CD4-positive, alpha-beta T cell treated with Interleukin-15 for 4 hours (primary cell): Measurements from ENCODE around the gene GRB7.
A peak's percentile ranks its signal among the peaks of the same experiment; 100 is the strongest.

ENCODE experiments used
- DNase-seq: peaks from one replicate; pipeline ENCODE4 v3.0.0-alpha.2; 2020; ENCODE audit warnings: low spot score

The GRB7 gene

DNA sequence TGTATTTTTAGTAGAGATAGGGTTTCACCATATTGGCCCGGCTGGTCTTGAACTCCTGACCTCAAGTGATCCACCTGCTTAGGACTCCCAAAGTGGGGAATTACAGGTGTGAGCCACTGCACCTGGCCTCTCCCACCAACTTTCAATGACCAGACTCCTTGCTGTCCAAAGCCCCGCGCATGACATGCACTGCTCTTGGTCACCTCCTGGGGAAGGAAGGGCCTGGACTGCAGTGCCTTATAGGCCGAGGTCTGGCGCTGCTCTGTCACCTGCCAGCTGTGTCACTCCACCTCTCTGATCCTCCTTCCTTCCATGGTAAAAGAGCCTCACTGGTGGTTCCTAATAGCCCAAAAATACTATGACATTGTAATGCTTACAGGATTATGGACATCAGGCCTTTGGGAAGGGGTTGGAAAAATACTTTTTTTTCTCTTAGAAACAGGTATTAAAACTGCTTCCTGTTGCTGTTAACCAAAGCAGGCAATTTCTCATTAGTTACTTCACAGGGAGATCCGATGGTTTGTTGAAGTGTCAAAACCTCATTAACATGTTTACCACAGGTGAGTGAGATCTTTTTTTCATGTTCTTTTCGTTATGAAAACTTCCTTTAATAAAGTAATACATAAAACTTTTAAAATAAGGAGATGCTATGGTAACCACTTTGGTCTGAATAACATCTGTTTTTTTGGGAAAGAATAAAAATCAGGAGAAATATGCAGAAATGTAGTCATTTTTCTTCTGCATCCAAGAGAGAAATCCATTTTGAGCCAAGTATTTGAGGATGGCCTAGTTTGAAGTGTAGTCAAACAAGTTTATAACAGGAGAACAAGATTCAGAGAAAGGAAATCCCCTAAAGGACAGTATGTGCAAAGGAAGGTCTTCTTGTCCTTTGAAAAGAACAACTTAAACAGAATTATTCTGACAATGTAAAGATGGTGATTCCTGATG lies 35.5 kb downstream of the GRB7 start:
- no peak for DNase-seq

DNA sequence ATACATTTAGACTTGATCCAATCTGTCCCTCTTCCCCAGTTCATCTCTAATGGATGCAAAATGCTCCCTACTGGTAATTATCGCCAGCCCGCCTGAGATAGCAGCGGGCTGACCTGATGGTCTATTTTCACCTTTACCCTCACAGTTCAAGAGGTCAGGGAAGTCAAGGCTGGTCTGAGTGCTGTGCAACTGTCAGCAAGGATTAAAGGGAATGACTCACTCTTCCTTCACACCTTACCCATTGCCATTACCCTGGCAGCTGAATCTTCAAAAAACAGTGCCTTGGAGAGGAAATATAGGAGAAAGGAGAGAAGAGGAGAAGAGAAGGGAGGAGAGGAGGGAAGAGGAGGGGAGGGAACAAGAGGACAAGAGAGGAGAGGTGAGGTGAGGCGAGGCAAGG lies 36.3 kb downstream of the GRB7 start:
- DNase-seq: no peak

DNA sequence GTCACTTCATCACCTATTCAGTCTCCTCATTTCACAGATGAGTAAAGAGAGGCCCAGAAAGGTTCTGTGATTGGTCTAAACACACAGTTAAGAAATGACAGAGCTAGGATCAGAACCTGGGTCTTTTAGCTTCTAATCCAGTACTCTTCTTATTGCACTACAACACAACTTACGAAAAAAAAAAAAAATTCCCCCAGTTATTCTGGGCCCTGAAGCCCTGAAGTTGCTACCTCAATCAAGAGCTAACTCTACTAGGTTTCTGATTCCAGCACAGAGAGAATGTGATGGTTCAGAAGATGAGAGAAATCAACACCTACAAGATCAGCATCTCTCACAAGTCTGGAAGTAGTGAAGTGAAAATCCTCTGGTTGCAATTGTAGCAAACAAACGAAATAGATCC lies 37.3 kb downstream of the GRB7 start:
- no peak for DNase-seq

DNA sequence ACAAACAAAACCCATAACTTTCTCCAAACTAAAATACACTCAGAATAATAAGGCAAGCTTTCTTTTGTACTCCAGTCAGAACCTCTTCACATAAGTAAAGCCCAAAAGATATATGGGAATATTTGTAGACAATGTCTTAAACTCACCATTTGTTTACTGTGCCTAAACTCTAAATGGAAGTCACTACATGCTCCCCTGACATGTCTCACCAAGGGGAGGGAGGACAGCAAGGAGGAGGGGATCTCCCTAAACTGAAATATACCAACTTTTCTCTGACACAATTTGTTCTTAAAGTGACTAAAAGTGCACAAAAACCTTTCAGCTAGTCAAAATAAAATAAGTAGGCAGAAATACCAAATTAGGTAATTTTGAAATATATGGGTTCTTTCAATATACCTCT lies 38.5 kb downstream of the GRB7 start:
- DNase-seq: peak; percentile 48

DNA sequence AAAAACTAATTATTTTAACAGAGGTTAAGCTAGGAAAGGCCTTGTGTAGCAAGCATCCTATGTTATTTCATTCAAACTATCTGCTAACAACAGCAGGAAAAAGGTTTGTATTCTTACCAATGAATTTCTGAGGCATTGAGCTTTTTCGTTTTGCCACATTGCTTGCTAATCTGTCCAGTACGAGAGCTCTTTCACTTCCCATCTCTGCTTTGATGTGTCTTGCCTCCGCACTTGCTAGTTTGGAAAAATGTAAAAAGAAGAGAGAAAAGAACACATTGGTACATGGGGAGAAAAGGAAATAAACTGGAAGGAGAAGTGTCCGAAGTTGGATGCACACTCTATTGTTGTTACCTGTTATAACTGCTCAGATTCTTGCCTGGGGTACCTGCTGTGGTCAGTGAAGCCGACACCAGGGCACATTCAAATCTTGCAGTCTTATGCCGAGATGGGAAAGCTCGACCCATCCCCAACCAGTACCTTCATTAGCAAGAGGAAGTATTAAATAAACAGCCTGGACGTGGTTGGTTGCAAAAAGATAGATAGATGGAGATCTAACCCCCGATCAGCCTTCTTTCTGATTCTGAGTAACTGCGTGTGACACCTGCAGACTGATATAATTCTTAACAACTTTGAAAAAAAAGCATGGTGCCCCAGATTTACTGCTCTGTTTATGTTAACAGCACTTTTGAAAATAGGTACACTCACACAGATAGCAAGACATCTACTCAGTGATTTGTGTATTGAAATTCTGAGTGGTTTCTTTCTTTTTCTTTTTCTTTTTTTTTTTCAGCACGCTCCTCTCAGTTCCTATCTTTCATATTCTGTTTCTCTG lies 40.0 kb downstream of the GRB7 start:
- DNase-seq: peak; percentile 70

DNA sequence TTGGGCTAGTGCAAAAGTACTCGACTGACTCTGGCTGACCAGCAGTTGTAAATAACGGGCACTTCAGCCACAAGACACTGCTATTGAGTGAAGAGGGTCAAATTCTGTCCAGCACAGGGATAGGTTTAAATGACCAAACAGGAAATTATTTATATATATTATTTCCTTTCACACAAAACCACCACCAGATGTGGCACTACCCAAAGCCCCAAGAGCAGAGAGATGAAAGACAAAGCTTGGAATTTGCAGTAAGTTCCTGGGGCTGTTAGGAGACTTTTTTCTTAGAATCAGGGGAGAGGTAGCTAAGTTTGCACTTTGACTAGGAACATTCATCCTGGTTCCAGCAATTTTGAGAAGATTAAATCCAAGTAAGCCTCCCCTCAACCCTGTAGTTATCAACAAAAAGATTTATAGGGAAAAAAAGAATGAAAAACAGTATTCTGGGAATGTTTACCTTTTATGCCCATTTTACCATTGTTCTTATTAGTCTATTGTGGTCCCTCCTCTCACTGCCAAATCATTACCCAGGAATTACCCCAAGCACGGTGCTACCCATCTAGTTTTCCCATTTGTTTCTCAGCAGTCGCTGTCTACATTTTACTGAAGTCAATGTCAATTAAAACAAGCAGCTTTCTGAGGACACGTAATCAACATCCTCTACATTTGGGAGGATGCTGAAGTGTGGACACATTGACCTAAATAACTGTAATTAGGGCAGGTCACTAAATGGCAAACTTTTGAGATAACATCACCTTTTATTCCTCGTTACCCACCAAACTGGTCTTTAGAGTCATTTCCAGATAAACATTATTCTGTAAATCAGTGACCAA lies 43.5 kb downstream of the GRB7 start:
- peak; percentile 45 for DNase-seq

DNA sequence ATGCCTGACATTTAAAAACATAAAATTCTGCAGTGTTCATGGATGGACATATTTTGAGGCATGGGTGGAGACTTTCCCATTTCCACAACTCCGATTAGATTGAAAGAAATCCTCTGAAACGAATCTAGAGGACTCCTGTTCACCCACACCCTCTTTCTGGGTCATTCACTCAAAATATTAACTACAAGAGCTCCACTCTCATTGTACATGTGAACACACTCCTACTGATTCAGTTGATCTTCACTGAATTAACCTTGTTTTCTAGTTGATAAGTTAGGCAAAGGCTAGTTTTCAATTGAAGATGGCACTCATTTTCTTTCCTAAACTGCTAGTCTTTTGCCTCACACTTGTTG lies 44.1 kb downstream of the GRB7 start:
- no peak for DNase-seq

DNA sequence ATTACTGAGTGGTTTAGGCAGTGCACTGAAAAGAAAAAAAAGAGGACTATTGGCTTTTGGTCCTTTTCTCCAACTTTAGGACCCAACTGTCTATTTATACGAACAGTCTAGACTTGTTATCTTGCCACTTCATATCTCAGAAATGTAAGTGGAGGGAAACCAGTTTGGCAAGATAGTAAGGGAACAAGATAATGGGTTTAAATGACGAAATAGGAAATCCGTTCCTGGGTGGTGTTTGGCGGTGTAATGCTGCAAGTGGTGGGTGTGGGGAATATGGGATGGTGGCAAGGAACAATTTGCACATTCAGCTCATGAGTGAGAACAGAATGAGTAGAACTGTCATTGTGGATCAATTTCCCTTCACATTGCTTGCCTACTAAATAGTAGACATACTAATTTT lies 44.7 kb downstream of the GRB7 start:
- DNase-seq: no peak

DNA sequence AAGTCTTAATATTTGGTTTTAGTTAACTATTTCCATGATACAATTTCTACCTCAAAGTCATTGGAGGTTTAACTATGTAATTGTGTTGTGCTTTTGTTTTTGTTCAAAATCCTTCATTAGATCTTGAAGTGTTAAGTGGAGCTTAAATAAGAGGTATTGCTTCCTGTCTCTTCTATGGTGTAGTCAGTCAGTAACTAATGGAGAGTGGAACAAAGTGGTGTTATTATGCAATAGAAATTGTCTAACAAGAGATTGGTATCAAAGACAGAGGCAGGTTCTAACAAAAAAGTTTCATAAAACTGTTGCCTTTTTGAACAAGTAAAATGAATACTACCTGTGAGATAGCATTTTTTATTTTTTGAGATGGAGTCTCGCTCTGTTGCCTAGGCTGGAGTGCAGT lies 45.2 kb downstream of the GRB7 start:
- no peak for DNase-seq

DNA sequence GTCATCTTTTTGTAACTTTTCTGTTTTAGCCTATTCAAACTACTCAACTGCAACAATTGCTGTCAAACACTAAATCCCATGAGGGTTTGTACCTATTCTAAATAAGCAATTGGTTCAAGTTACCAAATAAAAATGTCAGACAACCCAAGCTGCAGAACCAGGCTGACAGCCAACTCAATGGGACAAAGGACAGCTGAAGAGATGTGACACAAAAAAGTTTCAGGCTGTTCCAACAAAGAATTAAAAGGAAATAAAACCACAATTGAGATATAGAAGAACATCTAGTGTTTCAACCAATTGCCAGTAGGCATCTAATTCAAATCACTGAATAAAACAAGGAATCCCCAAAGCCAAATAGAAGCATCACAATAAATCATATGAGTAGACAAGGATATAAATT lies 49.3 kb downstream of the GRB7 start:
- no peak for DNase-seq

DNA sequence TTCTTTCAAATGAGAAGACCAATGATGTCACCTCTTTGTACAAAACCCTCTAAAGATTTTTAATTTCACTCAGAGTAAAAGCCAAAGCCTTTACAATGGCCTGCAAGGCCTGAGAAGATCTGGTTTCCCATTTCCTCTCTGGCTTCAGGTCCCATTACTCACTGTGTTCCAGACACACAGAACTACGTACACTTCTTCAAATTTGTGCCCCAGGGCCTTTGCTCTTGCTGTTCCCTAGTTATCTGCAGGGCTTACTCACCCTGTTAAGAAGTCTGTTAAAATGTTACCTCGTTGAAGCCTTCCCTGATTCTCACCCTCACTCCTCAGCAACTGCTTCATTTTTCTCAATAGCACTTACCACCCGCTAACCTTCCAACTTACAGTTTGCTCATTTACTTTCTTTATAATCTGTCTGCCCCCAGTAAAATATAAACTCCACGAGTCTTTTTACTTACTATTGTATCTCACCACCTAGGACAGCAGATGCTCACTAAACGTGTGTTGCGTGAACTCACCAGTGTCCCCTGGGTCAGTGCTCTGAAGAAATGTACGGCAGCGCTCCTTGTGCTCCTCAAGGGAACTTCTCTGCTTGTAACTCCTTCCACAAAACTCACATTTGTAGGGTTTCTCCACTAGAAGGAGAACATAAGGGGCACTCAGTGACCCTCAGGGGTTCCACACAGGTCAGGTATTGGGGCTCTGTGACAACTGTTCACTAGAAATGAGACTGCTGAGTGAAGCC lies 50.2 kb downstream of the GRB7 start:
- DNase-seq: no peak

DNA sequence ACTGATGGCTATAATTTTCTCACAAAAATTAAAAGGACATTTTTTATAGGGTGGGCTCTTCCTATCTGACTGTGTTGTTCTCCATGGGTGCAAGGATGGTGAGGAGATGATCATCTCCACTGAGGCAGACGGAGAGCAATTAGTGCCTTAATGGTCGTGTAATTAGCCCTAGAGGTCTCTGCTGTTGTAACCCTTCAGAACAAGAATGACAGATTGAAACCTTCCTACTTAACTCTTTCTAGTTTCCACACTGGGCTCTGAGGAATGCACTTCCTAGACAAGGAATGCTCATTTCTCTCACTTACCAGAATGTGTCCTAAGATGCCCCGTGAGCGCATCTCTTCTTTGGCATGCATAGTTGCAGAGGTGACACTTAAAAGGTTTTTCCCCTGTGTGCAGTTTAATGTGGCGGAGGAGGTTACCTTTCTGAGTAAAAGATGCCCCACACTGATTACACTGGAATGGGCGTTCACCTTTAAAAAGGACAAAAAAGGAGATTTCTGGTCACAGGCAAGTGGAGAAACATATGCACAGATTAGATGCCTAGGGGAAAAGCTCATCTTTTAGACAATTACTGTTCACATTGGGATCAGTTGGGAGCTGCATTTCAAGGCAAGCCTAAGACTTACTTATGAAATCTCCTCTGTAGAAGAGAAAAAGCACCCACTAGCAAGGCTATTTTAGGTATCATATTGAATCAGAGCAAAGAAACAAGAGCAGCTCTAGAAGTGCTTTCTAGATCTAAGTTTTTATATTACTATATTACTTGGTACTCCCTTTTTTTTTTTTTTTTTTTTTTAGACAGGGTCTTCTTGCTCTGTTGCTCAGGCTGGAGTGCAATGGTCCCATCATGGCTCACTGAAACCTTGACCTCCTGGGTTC lies 53.6 kb downstream of the GRB7 start:
- peak; percentile 73 for DNase-seq

DNA sequence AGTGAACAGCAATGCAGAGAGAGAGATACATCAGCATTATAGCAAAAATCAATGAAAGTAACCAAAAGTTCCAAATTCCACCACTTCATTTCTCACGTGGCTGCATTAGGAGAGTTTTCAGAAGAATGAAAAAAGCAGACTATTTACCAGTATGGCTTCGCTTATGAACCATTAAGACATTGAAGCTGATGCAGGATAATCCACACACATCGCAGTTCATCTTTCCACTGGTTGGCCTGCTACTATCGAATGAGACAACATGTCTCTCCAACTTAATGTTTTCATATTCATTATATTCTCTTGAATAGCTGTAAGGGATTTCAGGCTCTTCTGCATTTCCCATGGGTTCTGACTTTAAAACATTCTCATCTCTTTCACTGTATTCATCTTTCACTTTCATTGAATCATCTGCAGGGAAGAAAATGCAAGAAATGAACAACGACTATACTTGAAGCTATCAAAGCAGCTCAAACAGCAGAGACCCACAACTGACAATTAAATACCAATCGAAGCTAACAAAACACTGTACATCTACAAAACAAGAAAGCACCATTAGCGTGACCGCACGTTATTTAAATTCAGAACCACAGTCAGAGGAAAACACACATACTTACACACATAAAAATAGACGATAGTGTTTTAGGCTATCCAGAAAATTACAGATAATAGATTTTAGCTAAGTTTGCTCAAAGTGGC lies 54.9 kb downstream of the GRB7 start:
- no peak for DNase-seq

DNA sequence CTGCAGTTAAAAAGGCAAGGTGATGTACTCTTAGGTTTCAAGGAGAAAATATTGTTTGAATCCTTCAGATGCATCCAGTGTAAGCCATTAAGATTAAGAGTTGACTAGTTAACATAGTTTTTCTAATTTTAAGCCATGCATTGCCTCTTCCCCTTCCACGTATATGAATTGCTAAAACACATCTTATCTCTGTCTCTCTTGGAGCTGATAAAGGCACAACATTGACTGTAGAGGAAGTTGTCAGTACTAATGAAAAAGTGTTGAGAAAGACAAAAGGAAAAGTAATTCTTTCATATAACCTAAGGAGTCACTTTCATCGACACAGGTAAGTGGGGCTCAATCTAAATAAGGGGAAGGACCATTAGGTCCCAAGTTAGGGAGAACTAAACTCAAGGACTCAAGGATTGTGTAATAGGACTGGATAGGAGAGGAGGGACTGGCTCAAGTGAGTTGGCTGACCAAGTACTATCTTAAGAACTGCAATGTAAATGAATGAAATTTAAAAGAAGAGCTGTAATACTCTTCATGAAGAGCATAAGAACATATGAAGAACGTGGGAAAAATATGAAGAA lies 55.6 kb downstream of the GRB7 start:
- DNase-seq: no peak

DNA sequence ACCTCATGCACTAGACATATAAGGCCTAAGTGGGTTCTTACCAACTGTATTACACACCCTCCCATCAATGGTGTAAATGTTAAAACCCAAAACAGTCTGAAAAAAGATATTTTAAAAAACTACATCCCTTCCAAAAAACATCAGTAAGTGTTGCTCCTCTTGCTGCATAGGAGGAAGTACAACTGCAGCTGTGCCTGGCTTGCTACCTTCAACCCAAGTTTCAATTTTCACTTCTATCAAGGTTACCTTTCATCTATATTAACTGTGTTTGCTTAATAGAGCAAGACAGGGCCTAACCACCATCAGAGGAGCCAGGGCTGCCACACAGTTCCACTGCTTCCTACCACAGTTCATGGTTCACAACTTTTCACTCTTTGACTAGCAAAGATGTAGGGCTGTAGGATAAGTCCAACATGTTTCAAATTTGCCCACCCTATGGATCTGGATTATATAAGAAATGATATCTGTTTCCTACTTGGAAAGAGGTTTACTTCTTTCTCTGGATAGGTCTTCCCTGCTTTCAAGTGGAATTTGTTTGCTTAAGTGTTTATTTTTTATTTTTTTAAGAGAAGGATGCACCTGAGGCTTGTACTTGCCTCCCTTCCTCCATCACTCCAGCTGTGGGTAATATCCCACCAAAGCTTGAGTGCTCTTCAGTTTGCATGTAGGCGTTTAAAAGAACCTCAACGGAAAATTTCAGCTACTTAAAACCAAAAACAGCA lies 56.7 kb downstream of the GRB7 start:
- no peak for DNase-seq
